ENCODE results near the gene CMTM7.

DNA sequence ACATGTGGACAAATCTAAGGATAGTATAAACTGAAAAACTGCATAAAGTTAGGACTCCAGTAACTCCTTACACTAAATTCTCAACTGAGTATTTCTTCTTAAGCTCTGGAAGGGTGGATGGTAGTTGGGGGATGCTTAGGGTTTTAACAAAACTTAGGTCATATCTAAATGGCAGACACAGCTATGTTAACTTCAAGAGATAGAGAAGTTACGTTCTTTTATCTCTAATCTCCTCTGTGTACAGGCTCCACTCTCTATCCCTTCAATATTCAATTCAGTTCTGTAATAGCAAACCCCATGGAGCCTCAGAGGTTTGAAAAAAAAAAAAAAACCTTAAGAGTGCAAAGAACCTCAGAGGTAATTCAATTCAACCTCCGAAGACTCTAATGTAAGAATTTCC, 107.9 kb downstream of the CMTM7 start:
- TF ChIP-seq, protein P1, sequence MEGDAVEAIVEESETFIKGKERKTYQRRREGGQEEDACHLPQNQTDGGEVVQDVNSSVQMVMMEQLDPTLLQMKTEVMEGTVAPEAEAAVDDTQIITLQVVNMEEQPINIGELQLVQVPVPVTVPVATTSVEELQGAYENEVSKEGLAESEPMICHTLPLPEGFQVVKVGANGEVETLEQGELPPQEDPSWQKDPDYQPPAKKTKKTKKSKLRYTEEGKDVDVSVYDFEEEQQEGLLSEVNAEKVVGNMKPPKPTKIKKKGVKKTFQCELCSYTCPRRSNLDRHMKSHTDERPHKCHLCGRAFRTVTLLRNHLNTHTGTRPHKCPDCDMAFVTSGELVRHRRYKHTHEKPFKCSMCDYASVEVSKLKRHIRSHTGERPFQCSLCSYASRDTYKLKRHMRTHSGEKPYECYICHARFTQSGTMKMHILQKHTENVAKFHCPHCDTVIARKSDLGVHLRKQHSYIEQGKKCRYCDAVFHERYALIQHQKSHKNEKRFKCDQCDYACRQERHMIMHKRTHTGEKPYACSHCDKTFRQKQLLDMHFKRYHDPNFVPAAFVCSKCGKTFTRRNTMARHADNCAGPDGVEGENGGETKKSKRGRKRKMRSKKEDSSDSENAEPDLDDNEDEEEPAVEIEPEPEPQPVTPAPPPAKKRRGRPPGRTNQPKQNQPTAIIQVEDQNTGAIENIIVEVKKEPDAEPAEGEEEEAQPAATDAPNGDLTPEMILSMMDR (conservative IDR thresholded peaks at IDR 0.05; ENCODE audit: low read depth in 2 of 2): no peak
- TF ChIP-seq EZH2 (IDR thresholded peaks at IDR 0.05; ENCODE audit: low read depth, unreplicated experiment) (no peak), EZH2phosphoT487 (IDR thresholded peaks at IDR 0.05; ENCODE audit: unreplicated experiment) (no peak), POLR2AphosphoS5 (IDR thresholded peaks at IDR 0.05; ENCODE audit: low read depth) (no peak), CREB1 (CRISPR knock-in tag; IDR thresholded peaks at IDR 0.05; ENCODE audit: low read depth) (no peak), ZNF114 (CRISPR knock-in tag; IDR thresholded peaks at IDR 0.05) (no peak)
- TF ChIP-seq, protein P2, sequence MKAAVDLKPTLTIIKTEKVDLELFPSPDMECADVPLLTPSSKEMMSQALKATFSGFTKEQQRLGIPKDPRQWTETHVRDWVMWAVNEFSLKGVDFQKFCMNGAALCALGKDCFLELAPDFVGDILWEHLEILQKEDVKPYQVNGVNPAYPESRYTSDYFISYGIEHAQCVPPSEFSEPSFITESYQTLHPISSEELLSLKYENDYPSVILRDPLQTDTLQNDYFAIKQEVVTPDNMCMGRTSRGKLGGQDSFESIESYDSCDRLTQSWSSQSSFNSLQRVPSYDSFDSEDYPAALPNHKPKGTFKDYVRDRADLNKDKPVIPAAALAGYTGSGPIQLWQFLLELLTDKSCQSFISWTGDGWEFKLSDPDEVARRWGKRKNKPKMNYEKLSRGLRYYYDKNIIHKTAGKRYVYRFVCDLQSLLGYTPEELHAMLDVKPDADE (IDR thresholded peaks at IDR 0.05): no peak
